HG02885 (cell line): Measurements from ENCODE around the gene MTHFR.
A peak's percentile ranks its signal among the peaks of the same experiment; 100 is the strongest.

Experiments used
- ATAC-seq: cut with Tn5 transposase; IDR thresholded peaks from one replicate; pipeline ENCODE4 v1.9.1; 2021; ENCODE audit warnings: mild to moderate bottlenecking; ENCODE audit not compliant: unreplicated experiment, poor library complexity

Gene MTHFR

GRCh38 chr1:11799896-11800295 is 5.9 kb downstream of the MTHFR start:
- ATAC-seq = no peak

GRCh38 chr1:11799099-11799498 is 6.7 kb downstream of the MTHFR start:
- ATAC-seq = no peak

- no peak for ATAC-seq
These were observed 8.1 kb downstream of the MTHFR start for GRCh38 chr1:11797525-11798216.

GRCh38 chr1:11796036-11796828 is 9.5 kb downstream of the MTHFR start:
- no peak for ATAC-seq

- no peak for ATAC-seq
These were observed 10.4 kb downstream of the MTHFR start for GRCh38 chr1:11795238-11795890.

GRCh38 chr1:11794446-11795237 is 11.1 kb downstream of the MTHFR start:
- no peak for ATAC-seq

- no peak for ATAC-seq
These were observed 11.9 kb downstream of the MTHFR start for GRCh38 chr1:11793819-11794218.

- no peak for ATAC-seq
These were observed 13.7 kb downstream of the MTHFR start for GRCh38 chr1:11792106-11792505.

- no peak for ATAC-seq
These were observed 14.7 kb downstream of the MTHFR start for GRCh38 chr1:11790880-11791715.

GRCh38 chr1:11790101-11790879 is 15.5 kb downstream of the MTHFR start:
- ATAC-seq = no peak

- ATAC-seq = no peak
These were observed 16.4 kb downstream of the MTHFR start for GRCh38 chr1:11789126-11790067.

GRCh38 chr1:11788549-11789053 is 17.2 kb downstream of the MTHFR start:
- ATAC-seq = no peak

GRCh38 chr1:11787804-11788436 is 17.8 kb downstream of the MTHFR start:
- no peak for ATAC-seq

GRCh38 chr1:11787251-11787803 is 18.4 kb downstream of the MTHFR start:
- ATAC-seq = no peak

- no peak for ATAC-seq
These were observed 19.6 kb downstream of the MTHFR start for GRCh38 chr1:11786168-11786567.

GRCh38 chr1:11784993-11785769 is 20.6 kb downstream of the MTHFR start:
- ATAC-seq = peak; percentile 55
